DOHH2 (cell line): Measurements from ENCODE around the gene WDR7.

Source experiments
- H3F3A ChIP-seq: fragments of 200-600 bp; sonication (generic), shearing (Covaris generic); 2 replicates; pipeline ENCODE4 v1.6.0; 2016; ENCODE audit warnings: antibody characterized with exemption, mild to moderate bottlenecking; ENCODE audit not compliant: control insufficient read depth, insufficient read depth
- H3K27ac ChIP-seq: fragments of 200-600 bp; sonication (generic); 2 replicates; pipeline ENCODE4 v1.5.1; 2014; ENCODE audit warnings: low read depth, mild to moderate bottlenecking, low read length, moderate library complexity
- H3K27me3 ChIP-seq: fragments of 200-600 bp; sonication (generic); 2 replicates; pipeline ENCODE4 v1.6.1; 2014; ENCODE audit warnings: mild to moderate bottlenecking, low read length, mixed read lengths; ENCODE audit not compliant: control insufficient read depth
- H3K36me3 ChIP-seq: fragments of 200-600 bp; sonication (generic); 2 replicates; pipeline ENCODE4 v1.6.1; 2014; ENCODE audit warnings: mild to moderate bottlenecking, low read length, moderate library complexity, mixed read lengths; ENCODE audit not compliant: control insufficient read depth
- H3K4me1 ChIP-seq: fragments of 200-600 bp; sonication (generic); 2 replicates; pipeline ENCODE4 v1.6.1; 2014; ENCODE audit warnings: mild to moderate bottlenecking, low read length, mixed read lengths; ENCODE audit not compliant: control insufficient read depth
- H3K4me2 ChIP-seq: fragments of 200-600 bp; sonication (generic); 2 replicates; pipeline ENCODE4 v1.6.0; 2014; ENCODE audit warnings: mild to moderate bottlenecking, low read length, moderate library complexity
- H3K4me3 ChIP-seq: fragments of 200-600 bp; sonication (generic); 2 replicates; pipeline ENCODE4 v1.5.1; 2014; ENCODE audit warnings: mild to moderate bottlenecking, low read length, mixed read lengths
- H3K79me2 ChIP-seq: fragments of 200-600 bp; sonication (generic); 2 replicates; pipeline ENCODE4 v1.6.1; 2014; ENCODE audit warnings: mild to moderate bottlenecking, low read length, mixed read lengths; ENCODE audit not compliant: control insufficient read depth
- H3K9me2 ChIP-seq: fragments of 200-600 bp; sonication (generic); replicated peaks from 2 replicates; pipeline ENCODE4 v1.6.1; 2014; ENCODE audit warnings: mild to moderate bottlenecking, low read length, mixed read lengths; ENCODE audit not compliant: control insufficient read depth
- H3K9me3 ChIP-seq: fragments of 200-600 bp; sonication (generic); 2 replicates; pipeline ENCODE4 v1.6.1; 2014; ENCODE audit warnings: antibody characterized with exemption, low read length, mixed read lengths; ENCODE audit not compliant: control insufficient read depth, insufficient read depth
- H4K20me1 ChIP-seq: fragments of 200-600 bp; sonication (generic); 2 replicates; pipeline ENCODE4 v1.6.0; 2014; ENCODE audit warnings: low read depth, mild to moderate bottlenecking, antibody characterized with exemption, low read length, moderate library complexity; ENCODE audit not compliant: control insufficient read depth, insufficient read depth
- EZH2phosphoT487 ChIP-seq: fragments of 200-600 bp; sonication (generic); IDR thresholded peaks from 2 replicates; pipeline ENCODE4 v1.6.1; 2017; ENCODE audit warnings: borderline replicate concordance, mild to moderate bottlenecking, antibody characterized with exemption, low read length, moderate library complexity, mixed read lengths
- TF ChIP-seq, protein P1 (sequence below): fragments of 200-600 bp; sonication (generic); IDR thresholded peaks from one replicate; pipeline ENCODE4 v1.5.1; 2014; ENCODE audit warnings: antibody characterized with exemption, mild to moderate bottlenecking, low read depth, low read length; ENCODE audit not compliant: poor library complexity, severe bottlenecking

Gene WDR7

GRCh38 chr18:57086163-57086562 lies 435.0 kb downstream of the WDR7 start:
- Histone ChIP-seq H3K36me3 (no peaks in the 10 kb centered on the region), H3K27ac (no peak overlapping the region), H3K79me2 (no peaks in the 10 kb centered on the region), H3K4me2 (no peak overlapping the region), H3K9me3 (peaks cover 8% of the 10 kb centered on the region), H4K20me1 (no peaks in the 10 kb centered on the region), H3K9me2 (no peaks in the 10 kb centered on the region), H3K27me3 (peaks cover 85% of the 10 kb centered on the region), H3F3A (0 out of 2 replicates have a peak, but pooled peaks cover 2% of the 10 kb centered on the region), H3K4me1 (peaks cover 45% of the 10 kb centered on the region), H3K4me3 (no peak overlapping the region)
- TF ChIP-seq, protein P1, sequence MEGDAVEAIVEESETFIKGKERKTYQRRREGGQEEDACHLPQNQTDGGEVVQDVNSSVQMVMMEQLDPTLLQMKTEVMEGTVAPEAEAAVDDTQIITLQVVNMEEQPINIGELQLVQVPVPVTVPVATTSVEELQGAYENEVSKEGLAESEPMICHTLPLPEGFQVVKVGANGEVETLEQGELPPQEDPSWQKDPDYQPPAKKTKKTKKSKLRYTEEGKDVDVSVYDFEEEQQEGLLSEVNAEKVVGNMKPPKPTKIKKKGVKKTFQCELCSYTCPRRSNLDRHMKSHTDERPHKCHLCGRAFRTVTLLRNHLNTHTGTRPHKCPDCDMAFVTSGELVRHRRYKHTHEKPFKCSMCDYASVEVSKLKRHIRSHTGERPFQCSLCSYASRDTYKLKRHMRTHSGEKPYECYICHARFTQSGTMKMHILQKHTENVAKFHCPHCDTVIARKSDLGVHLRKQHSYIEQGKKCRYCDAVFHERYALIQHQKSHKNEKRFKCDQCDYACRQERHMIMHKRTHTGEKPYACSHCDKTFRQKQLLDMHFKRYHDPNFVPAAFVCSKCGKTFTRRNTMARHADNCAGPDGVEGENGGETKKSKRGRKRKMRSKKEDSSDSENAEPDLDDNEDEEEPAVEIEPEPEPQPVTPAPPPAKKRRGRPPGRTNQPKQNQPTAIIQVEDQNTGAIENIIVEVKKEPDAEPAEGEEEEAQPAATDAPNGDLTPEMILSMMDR, result no peak
- no peak for TF ChIP-seq EZH2phosphoT487
